Esophagus (tissue), 2 donors: ENCODE results near the gene GCN1. TPM values are rescaled to one million over a fixed set of nuclear protein-coding genes. Genes with fewer than 3 reads are reported as not detected.
A peak's percentile ranks its signal among the peaks of the same experiment; 100 is the strongest.

Experiments used
- H3K27ac ChIP-seq, 2 donors: one replicate each; pipeline ENCODE4 v1.5.1; 2013; ENCODE audit warnings: low read depth in 2 of 2, mild to moderate bottlenecking in 2 of 2, inconsistent platforms in 1 of 2, low read length in 1 of 2, moderate library complexity in 1 of 2
- H3K27me3 ChIP-seq, 2 donors: one replicate each; pipeline ENCODE4 v1.6.1; 2013; ENCODE audit warnings: low read length in 2 of 2, control low read depth in 1 of 2, mild to moderate bottlenecking in 1 of 2; ENCODE audit not compliant: insufficient read depth in 2 of 2, control insufficient read depth in 1 of 2
- H3K36me3 ChIP-seq, 2 donors: one replicate each; pipeline ENCODE4 v1.6.1; 2013; ENCODE audit warnings: low read length in 1 of 2; ENCODE audit not compliant: control insufficient read depth in 2 of 2, insufficient read depth in 2 of 2
- H3K4me1 ChIP-seq, 2 donors: one replicate each; pipeline ENCODE4 v1.6.1; 2013; ENCODE audit warnings: low read length in 1 of 2; ENCODE audit not compliant: control insufficient read depth in 2 of 2, insufficient read depth in 2 of 2
- H3K4me3 ChIP-seq, 2 donors: one replicate each; pipeline ENCODE4 v1.5.1; 2013; ENCODE audit warnings: low read length in 2 of 2, mild to moderate bottlenecking in 2 of 2, low read depth in 1 of 2, moderate library complexity in 1 of 2
- H3K9me3 ChIP-seq, 2 donors: one replicate each; pipeline ENCODE4 v1.6.1; 2013; ENCODE audit warnings: mild to moderate bottlenecking in 2 of 2, low read depth in 1 of 2, low read length in 1 of 2, moderate library complexity in 1 of 2; ENCODE audit not compliant: control insufficient read depth in 2 of 2, insufficient read depth in 1 of 2
- WGBS, 2 donors: extraction: QIAGEN DNeasy Blood & Tissue Kit; methylation state at CpG; one replicate each; pipeline ENCODE4 v1.1.7; 2013; 5-methylcytosine and 5-hydroxymethylcytosine counted together
- polyA plus RNA-seq, 2 donors: library from polyadenylated mRNA; stranded (reverse); fragments of 200-250 nt; gene quantifications; one replicate each; pipeline ENCODE4 v1.2.3, GENCODE V29; 2013
- donor health status: healthy with polysubstance abuse.
- donor health status: Bipolar disorder and iron deficiency.

GCN1 gene
- polyA plus RNA-seq, 2 donors = 22.9 to 28.1 TPM

GRCh38 chr12:120095331-120095730 is 99.2 kb downstream of the GCN1 start:
- Histone ChIP-seq H3K36me3 (peaks cover 18 to 71% of the 10 kb centered on the region in 2 donors), H3K9me3 (no peaks in the 10 kb centered on the region), H3K27ac (no peak overlapping the region), H3K4me1 (peaks cover 9 to 11% of the 10 kb centered on the region in 2 donors), H3K4me3 (no peak overlapping the region), H3K27me3 (no peaks in the 10 kb centered on the region)
- 92 to 93% methylated on average over 10 to 13 of the region's 13 CpGs for WGBS, 2 donors

- H3K36me3 ChIP-seq = peaks cover 18 to 66% of the 10 kb centered on the region in 2 donors
- WGBS, 2 donors = 63 to 67% methylated on average over 9 of the region's 9 CpGs
- no peaks in the 10 kb centered on the region for H3K9me3 ChIP-seq
- H3K27ac ChIP-seq = peak overlapping the region in 1 of 2 donors; percentile 35
- H3K4me1 ChIP-seq = peaks cover under 1 to 5% of the 10 kb centered on the region in 2 donors
- H3K27me3 ChIP-seq = no peaks in the 10 kb centered on the region
- no peak overlapping the region for H3K4me3 ChIP-seq
Measured at GRCh38 chr12:120094485-120094884, 100.0 kb downstream of the GCN1 start.

GRCh38 chr12:120093592-120094355 is 100.7 kb downstream of the GCN1 start:
- WGBS, 2 donors = 60 to 62% methylated on average over 17 of the region's 17 CpGs

GRCh38 chr12:120093336-120093591 is 101.3 kb downstream of the GCN1 start:
- peaks cover 0 to 1% of the 10 kb centered on the region in 2 donors for H3K4me1 ChIP-seq
- H3K9me3 ChIP-seq = no peaks in the 10 kb centered on the region
- H3K27ac ChIP-seq = no peak overlapping the region
- peaks cover 17 to 56% of the 10 kb centered on the region in 2 donors for H3K36me3 ChIP-seq
- H3K4me3 ChIP-seq = no peak overlapping the region
- WGBS, 2 donors = 79 to 84% methylated on average over 4 of the region's 4 CpGs
- no peaks in the 10 kb centered on the region for H3K27me3 ChIP-seq

More at GRCh38 chr12:120093592-120094355, 100.7 kb downstream of the GCN1 start:
- peaks cover 18 to 61% of the 10 kb centered on the region in 2 donors for H3K36me3 ChIP-seq
- no peak overlapping the region for H3K27ac ChIP-seq
- H3K4me3 ChIP-seq = no peak overlapping the region
- H3K27me3 ChIP-seq = no peaks in the 10 kb centered on the region
- H3K9me3 ChIP-seq = no peaks in the 10 kb centered on the region
- peaks cover 0 to 2% of the 10 kb centered on the region in 2 donors for H3K4me1 ChIP-seq

GRCh38 chr12:120092551-120093335 is 101.8 kb downstream of the GCN1 start:
- 88 to 89% methylated on average over 23 of the region's 23 CpGs for WGBS, 2 donors

GRCh38 chr12:120091371-120092090 is 103.0 kb downstream of the GCN1 start:
- WGBS, 2 donors = 79 to 80% methylated on average over 12 of the region's 12 CpGs
- Histone ChIP-seq H3K4me1 (no peaks in the 10 kb centered on the region), H3K4me3 (no peak overlapping the region), H3K9me3 (no peaks in the 10 kb centered on the region), H3K27me3 (no peaks in the 10 kb centered on the region), H3K36me3 (peaks cover 12 to 46% of the 10 kb centered on the region in 2 donors), H3K27ac (no peak overlapping the region)

More at GRCh38 chr12:120092551-120093335, 101.8 kb downstream of the GCN1 start:
- Histone ChIP-seq H3K4me3 (no peak overlapping the region), H3K27ac (no peak overlapping the region), H3K9me3 (no peaks in the 10 kb centered on the region), H3K27me3 (no peaks in the 10 kb centered on the region), H3K36me3 (peaks cover 15 to 53% of the 10 kb centered on the region in 2 donors), H3K4me1 (no peaks in the 10 kb centered on the region)

- WGBS, 2 donors = 88 to 90% methylated on average over 19 of the region's 19 CpGs
- Histone ChIP-seq H3K36me3 (peaks cover 6 to 39% of the 10 kb centered on the region in 2 donors), H3K9me3 (no peaks in the 10 kb centered on the region), H3K4me3 (no peak overlapping the region), H3K27me3 (no peaks in the 10 kb centered on the region), H3K27ac (no peak overlapping the region), H3K4me1 (no peaks in the 10 kb centered on the region)
Measured at GRCh38 chr12:120090626-120091295, 103.8 kb downstream of the GCN1 start.

- peaks cover 6 to 36% of the 10 kb centered on the region in 2 donors for H3K36me3 ChIP-seq
- no peaks in the 10 kb centered on the region for H3K4me1 ChIP-seq
- H3K27ac ChIP-seq = no peak overlapping the region
- H3K9me3 ChIP-seq = no peaks in the 10 kb centered on the region
- no peak overlapping the region for H3K4me3 ChIP-seq
- WGBS, 2 donors = 85 to 91% methylated on average over 3 of the region's 3 CpGs
- H3K27me3 ChIP-seq = no peaks in the 10 kb centered on the region
Measured at GRCh38 chr12:120090206-120090605, 104.3 kb downstream of the GCN1 start.

- H3K4me3 ChIP-seq = no peak overlapping the region
- H3K4me1 ChIP-seq = no peaks in the 10 kb centered on the region
- 69 to 75% methylated on average over 2 of the region's 2 CpGs for WGBS, 2 donors
- no peaks in the 10 kb centered on the region for H3K9me3 ChIP-seq
- H3K27ac ChIP-seq = no peak overlapping the region
- H3K36me3 ChIP-seq = peaks cover 5 to 36% of the 10 kb centered on the region in 2 donors
- no peaks in the 10 kb centered on the region for H3K27me3 ChIP-seq
Measured at GRCh38 chr12:120089796-120090195, 104.7 kb downstream of the GCN1 start.
